ENCODE measurements around the gene HOXA4. TPM values are rescaled to one million over a fixed set of nuclear protein-coding genes. Genes with fewer than 3 reads are reported as not detected.

HOXA4 gene
- total and polyA plus RNA-seq, 2 of the 8 experiments (the other 6 are each of a cell fraction or from before 2014, with no cell fraction given) = not detected

DNA sequence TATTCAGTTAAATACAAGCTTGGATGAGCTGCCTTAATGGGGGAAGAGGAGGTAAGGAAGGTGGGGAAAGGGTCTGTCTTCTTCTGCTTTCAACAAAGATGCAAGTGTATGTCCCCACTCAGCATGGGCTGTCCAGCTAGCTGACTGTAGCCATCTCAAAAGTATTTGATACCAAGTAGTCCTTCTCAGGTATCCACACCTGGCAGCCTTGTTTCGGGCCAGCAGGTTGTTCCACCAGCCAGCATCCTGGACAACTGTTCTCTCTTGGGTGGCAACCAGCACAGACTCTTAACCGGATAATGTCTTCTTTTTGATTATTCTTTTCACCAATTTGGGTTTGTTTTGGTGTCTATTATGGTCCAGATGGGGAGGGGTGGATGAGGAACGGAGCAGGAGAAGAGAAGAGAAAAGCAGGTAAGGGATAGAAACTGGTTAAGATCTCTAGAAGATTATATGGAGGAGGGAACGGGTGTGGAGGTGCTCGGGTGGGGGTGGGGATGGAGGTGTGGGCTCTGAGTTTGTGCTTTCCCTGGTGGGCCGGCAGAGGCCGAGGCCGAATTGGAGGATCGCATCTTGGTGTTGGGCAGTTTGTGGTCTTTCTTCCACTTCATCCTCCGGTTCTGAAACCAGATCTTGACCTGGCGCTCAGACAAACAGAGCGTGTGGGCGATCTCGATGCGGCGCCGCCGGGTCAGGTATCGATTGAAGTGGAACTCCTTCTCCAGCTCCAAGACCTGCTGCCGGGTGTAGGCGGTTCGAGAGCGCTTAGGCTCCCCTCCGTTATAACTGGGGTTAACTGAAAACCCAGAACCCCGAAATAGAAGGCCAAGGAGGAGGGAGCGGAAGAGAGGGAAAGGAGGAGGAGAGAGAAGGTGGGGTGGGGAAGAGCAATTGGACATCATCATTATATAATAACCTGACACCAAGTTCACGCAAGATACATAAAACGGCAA lies 1.5 kb downstream of the HOXA4 start:
- DNase-seq (ENCODE audit: low read depth in 1 of 2, low spot score in 2 of 2) (peak in 1 of 2 experiments; percentile 52), FAIRE-seq (no peak)
- H3K56ac ChIP-seq (replicated peaks; ENCODE audit: insufficient read length, low read depth, low read length) = no peak overlapping the region
- no peak overlapping the region for H2BK5ac ChIP-seq (ENCODE audit: low read depth, low read length)
- peaks cover 0 to 4% of the 10 kb centered on the region in 2 experiments; a peak in 1 of 4 replicates for H3K9me3 ChIP-seq (ENCODE audit: insufficient read depth in 2 of 2, low read depth in 1 of 2, low read length in 1 of 2)
- H3K36me3 ChIP-seq (ENCODE audit: control insufficient read depth in 2 of 4, insufficient read depth in 4 of 4, low read length in 3 of 4) = peaks cover 0 to 16% (median 0%) of the 10 kb centered on the region in 4 experiments; a peak in 2 of 8 replicates
- no peak overlapping the region for H2AK5ac ChIP-seq (ENCODE audit: low read depth, low read length)
- H2BK12ac ChIP-seq (ENCODE audit: low read depth, low read length) = no peak overlapping the region
- no peak overlapping the region for H3K18ac ChIP-seq (ENCODE audit: extremely low read depth, low read length)
- peaks cover 98 to 100% (median 100%) of the 10 kb centered on the region in 4 experiments for H3K27me3 ChIP-seq (replicated peaks in 1 of 4; ENCODE audit: control insufficient read depth in 3 of 4, extremely low read depth in 1 of 4, insufficient read depth in 3 of 4, low read length in 3 of 4)
- no peaks in the 10 kb centered on the region for H3K79me2 ChIP-seq (ENCODE audit: control insufficient read depth in 1 of 2, insufficient read depth in 2 of 2, low read length in 2 of 2)
- WGBS, 2 experiments (ENCODE audit: extremely low coverage in 1 of 2, insufficient coverage in 1 of 2, insufficient read length in 1 of 2, insufficient replicate concordance in 2 of 2, low coverage in 1 of 2, low lambda C conversion rate in 2 of 2, missing lambda C conversion rate in 1 of 2) = 22% methylated on average over 28 of the region's 28 CpGs; no CpG with 5 or more reads in 1 of the 2 experiments
- no peak overlapping the region for H2BK20ac ChIP-seq (ENCODE audit: low read length)
- H3K79me1 ChIP-seq (ENCODE audit: low read depth, low read length) = no peaks in the 10 kb centered on the region
- no peak overlapping the region for H4K5ac ChIP-seq (ENCODE audit: insufficient read length, low read depth, low read length)
- TF ChIP-seq SUZ12 (IDR thresholded peaks at IDR 0.05; ENCODE audit: low read length) (peak; percentile 99), NANOG (IDR thresholded peaks at IDR 0.05; ENCODE audit: insufficient read depth, low read depth, low read length, poor library complexity, severe bottlenecking) (no peak), EZH2 (IDR thresholded peaks at IDR 0.05; ENCODE audit: low read depth, low read length, severe bottlenecking) (peak; percentile 99), RNF2 (IDR thresholded peaks at IDR 0.05; ENCODE audit: borderline replicate concordance, low read depth, low read length, missing control alignments, poor library complexity, severe bottlenecking) (peak; percentile 94)
- no peak overlapping the region for H3K14ac ChIP-seq (ENCODE audit: insufficient read length)
- no peak overlapping the region for H3K9ac ChIP-seq (replicated peaks in 1 of 4; ENCODE audit: extremely low read depth in 1 of 4, low read depth in 3 of 4, low read length in 3 of 4)
- H3K4me2 ChIP-seq (ENCODE audit: insufficient read depth in 1 of 2, low read depth in 2 of 2, low read length in 2 of 2) = no peak overlapping the region
- H3K4me1 ChIP-seq (replicated peaks in 1 of 4; ENCODE audit: control insufficient read depth in 3 of 4, insufficient read depth in 4 of 4, low read length in 3 of 4) = peaks cover 0 to 5% (median 2%) of the 10 kb centered on the region in 4 experiments; a peak in 4 of 7 replicates
- ChIA-PET POLR2A (ENCODE audit: partially characterized antibody) (no interaction called here), CTCF (ENCODE audit: partially characterized antibody) (interaction anchor here (0.9 to 2.3 kb wide), 8 partner anchors 9 to 32 kb away, joined by 3 to 10 read pairs (median 4); partner anchors contain the start of gene HOXA5)
- peaks cover 4% of the 10 kb centered on the region; the same call in 1 of the 2 replicates for H3K23me2 ChIP-seq (ENCODE audit: low read depth, low read length)
- no peak overlapping the region for H2BK15ac ChIP-seq (ENCODE audit: low read length)
- no peak overlapping the region for H3K23ac ChIP-seq (ENCODE audit: insufficient read length)
- H2AFZ ChIP-seq (ENCODE audit: low read length) = no peak overlapping the region
- H4K91ac ChIP-seq (replicated peaks; ENCODE audit: insufficient read length, low read length) = no peak overlapping the region
- peaks cover 16 to 34% of the 10 kb centered on the region in 2 experiments for H4K20me1 ChIP-seq (replicated peaks in 1 of 2; ENCODE audit: control insufficient read depth in 1 of 2, insufficient read depth in 2 of 2, low read length in 2 of 2)
- H3K4ac ChIP-seq (replicated peaks; ENCODE audit: insufficient read length, low read depth, low read length) = no peak overlapping the region
- H3K4me3 ChIP-seq (ENCODE audit: extremely low read depth in 1 of 4, insufficient read depth in 2 of 4, low read depth in 3 of 4, low read length in 4 of 4) = no peak overlapping the region
- no peak overlapping the region for H3K27ac ChIP-seq (ENCODE audit: low read depth, low read length)
- no peak overlapping the region for H2BK120ac ChIP-seq (replicated peaks; ENCODE audit: low read depth, low read length)
- no peak overlapping the region for H4K8ac ChIP-seq (ENCODE audit: extremely low read depth, insufficient read depth, low read length)
